Amygdala (tissue), 56 donors: ENCODE data around the gene ACTR6.
"Not testable (repeated sequence)": the region's sequence is repeated elsewhere in the genome, so short reads cannot be mapped to it uniquely, and the experiment has no call there.

Experiments used
- DNase-seq, 56 donors: peaks; one replicate each; lab custom pipeline; 2025; lab: John Stamatoyannopoulos, UW

The ACTR6 gene

DNA sequence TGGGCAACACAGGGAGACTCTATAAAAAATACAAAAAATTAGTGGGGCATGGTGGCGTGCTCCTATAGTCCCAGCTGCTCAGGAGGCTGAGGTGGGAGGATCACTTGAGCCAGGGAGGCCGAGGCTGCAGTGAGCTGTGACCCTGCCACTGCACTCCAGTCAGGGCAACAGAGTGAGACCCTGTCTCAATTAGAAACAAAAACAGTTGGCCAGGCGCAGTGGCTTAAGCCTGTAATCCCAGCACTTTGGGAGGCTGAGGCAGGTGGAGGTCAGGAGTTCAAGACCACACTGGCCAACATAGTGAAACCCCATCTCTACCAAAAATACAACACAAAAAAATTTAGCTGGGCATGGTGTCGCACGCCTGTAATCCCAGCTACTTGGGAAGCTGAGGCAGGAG is 64.5 kb downstream of the ACTR6 start:
- DNase-seq = not testable (repeated sequence)

DNA sequence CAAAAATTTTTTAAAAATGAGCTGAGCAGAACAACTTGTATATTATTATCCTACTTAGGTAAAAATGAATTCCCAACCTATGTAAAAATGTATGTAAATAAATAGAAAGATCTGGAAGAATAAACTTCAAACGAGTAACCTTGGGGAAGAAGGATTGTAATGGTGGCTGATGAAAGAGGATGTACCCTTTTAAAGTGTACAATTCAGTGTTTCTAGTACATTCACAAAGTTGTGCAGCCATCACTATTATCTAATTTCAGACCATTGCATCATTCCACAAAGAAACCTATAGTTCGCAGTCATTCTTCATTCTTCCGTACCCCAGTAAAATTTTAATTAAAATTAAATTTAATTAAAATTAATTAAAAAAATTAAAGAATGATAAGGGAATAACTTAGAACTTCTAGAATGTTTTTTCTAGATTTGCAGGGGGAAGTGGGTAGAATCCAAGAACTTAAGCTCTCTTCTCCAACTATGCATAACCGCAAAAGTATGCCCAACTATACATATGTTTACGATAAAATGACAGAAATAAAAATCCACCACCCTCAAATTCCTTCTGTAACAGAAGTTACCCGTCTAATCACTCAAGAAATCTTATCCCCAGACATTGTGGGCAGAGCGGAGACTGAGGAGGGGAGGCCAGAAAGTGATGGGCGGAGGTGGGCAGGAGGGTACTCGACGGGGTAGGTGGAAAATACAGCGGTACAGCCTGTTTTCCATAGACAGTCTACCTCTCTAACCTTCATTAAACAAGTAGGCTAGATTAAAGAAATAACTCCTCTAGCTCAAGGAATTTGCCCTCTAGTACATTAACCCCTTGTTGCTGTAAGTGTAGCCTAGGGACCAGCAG is 65.3 kb downstream of the ACTR6 start:
- DNase-seq = no peak

DNA sequence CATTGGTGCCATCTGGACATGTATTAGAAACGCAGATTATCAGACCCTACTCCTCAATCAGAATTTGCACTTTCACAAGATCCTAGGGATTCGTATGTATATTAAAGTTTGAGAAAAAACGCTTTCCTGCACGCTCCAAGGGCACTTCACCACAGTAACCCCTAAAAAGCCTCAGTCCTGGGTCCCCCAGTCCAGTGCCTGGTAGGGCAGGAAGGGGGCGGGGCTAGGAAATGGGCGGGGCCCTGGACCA is 65.9 kb downstream of the ACTR6 start:
- DNase-seq = peak in 1 of 56 donors; percentile 88

GRCh38 chr12:100266835-100267602 is 66.4 kb downstream of the ACTR6 start, which contains the start of the genes DEPDC4 and SCYL2:
TSS of gene DEPDC4 (minus strand) at chr12:100267079. CDS start at chr12:100267076, 3 bp downstream.
TSS of gene SCYL2 (plus strand) at chr12:100267177. CDS start at chr12:100282971, 15,794 bp downstream.
- DNase-seq = peak; percentile 62 to 99 (median 94)

DNA sequence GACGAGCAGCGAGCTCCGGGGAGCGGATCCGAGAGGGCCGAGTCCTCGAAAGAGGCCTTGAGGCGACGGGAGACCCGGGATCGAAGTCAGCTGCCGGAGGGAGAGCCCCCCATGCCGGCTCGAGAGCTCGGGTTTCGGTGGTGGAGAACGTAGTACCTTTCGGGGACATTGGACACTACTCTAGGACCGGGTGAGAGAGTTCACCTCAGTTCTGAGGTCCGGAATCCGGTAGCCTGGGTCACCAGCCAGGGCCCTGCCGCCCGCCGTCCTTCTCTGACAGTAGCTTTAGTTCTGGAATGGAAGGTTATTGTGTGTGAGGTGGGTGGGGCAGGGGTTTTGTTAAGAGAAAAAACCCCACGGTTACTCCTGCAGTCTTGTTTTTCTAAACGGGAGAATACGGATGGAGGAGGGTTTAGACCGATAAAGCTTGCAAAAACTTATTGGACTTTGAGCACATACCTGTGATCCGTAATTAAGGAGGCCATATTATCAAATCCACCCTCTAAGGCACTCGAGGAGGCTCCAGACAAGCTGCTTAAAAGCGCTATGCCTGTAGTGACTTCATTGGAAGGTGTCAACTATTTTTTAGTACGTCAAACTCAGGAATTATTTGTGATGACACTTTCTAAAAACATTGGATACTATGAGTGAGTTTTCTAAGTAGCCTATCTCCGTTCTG is 67.1 kb downstream of the ACTR6 start:
- peak in 9 of 56 donors; percentile 30 to 58 (median 47) for DNase-seq

GRCh38 chr12:100268835-100269564 is 68.4 kb downstream of the ACTR6 start:
- DNase-seq = no peak

DNA sequence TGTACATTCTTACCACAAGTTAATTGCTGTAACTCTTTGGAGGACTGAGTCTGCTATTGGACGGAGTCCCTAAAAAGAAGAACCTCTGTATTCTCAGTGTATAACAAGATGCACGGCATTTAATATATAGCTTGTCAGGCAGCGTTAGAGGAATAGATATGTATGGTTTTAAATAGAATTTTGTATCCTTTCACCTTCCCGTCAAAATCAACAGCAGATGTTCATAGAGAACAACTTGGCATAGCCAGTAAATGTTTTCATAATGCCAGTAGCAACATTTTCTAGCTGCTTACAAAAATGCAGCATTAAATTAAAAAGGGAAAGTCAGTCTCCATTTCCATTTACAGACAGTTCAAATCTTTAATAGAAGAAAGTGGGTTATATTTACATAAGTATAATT is 73.2 kb downstream of the ACTR6 start:
- DNase-seq = no peak
